HepG2 (cell line): Measurements from ENCODE around the gene ZNF181. TPM values are rescaled to one million over a fixed set of nuclear protein-coding genes. Genes with fewer than 3 reads are reported as not detected.
A peak's percentile ranks its signal among the peaks of the same experiment; 100 is the strongest.

ENCODE experiments used
- GABPB1 ChIP-seq: IDR thresholded peaks from 2 replicates; pipeline ENCODE4 v1.6.1; 2016; ENCODE audit warnings: mild to moderate bottlenecking, missing genetic modification reagents, moderate library complexity, missing compliant biosample characterization
- KDM6A ChIP-seq: IDR thresholded peaks from 2 replicates; pipeline ENCODE4 v1.6.1; 2016; ENCODE audit warnings: low read depth
- KMT2B ChIP-seq: IDR thresholded peaks from 2 replicates; pipeline ENCODE4 v1.6.1; 2016; ENCODE audit warnings: missing genetic modification reagents, missing compliant biosample characterization
- MIXL1 ChIP-seq: IDR thresholded peaks from 2 replicates; pipeline ENCODE4 v1.6.1; 2016
- MLLT10 ChIP-seq: sonication (generic); formaldehyde crosslinking; IDR thresholded peaks from 2 replicates; pipeline ENCODE4 v1.4.0; 2020; ENCODE audit warnings: missing genetic modification reagents
- PLRG1 ChIP-seq: fragments of 450-650 bp; conservative IDR thresholded peaks from 2 replicates; pipeline ENCODE4 v1.6.1; 2016
- POLR2A ChIP-seq, 2 experiments: IDR thresholded peaks; 2 replicates each; pipeline ENCODE4 v1.6.1; 2011; ENCODE audit warnings: low read depth in 2 of 2, low read length in 2 of 2, mild to moderate bottlenecking in 1 of 2, moderate library complexity in 1 of 2; ENCODE audit not compliant: insufficient read depth in 1 of 2
- RARA ChIP-seq: IDR thresholded peaks from 2 replicates; pipeline ENCODE4 v1.6.1; 2016; ENCODE audit warnings: missing genetic modification reagents, missing compliant biosample characterization
- SALL2 ChIP-seq: sonication (generic); formaldehyde crosslinking; IDR thresholded peaks from 2 replicates; pipeline ENCODE4 v1.8.1; 2023; ENCODE audit warnings: mild to moderate bottlenecking, missing genetic modification reagents, inconsistent platforms
- SMC3 ChIP-seq: IDR thresholded peaks from 2 replicates; pipeline ENCODE4 v1.6.1; 2011; ENCODE audit warnings: low read length, improper control_type of control experiment
- TBP ChIP-seq: sonication (generic); formaldehyde crosslinking; IDR thresholded peaks from 2 replicates; pipeline ENCODE4 v1.5.0; 2020; ENCODE audit warnings: missing genetic modification reagents
- ZBTB7B ChIP-seq: sonication (generic); formaldehyde crosslinking; IDR thresholded peaks from 2 replicates; pipeline ENCODE4 v1.4.0; 2020; ENCODE audit warnings: missing genetic modification reagents
- ZNF136 ChIP-seq: sonication (generic); formaldehyde crosslinking; IDR thresholded peaks from 2 replicates; pipeline ENCODE4 v1.8.1; 2022; ENCODE audit warnings: low read depth, mild to moderate bottlenecking, moderate library complexity, missing genetic modification reagents
- ZNF616 ChIP-seq: sonication (generic); formaldehyde crosslinking; IDR thresholded peaks from 2 replicates; pipeline ENCODE4 v1.5.0; 2020; ENCODE audit warnings: low read depth, mild to moderate bottlenecking, missing genetic modification reagents
- ZNF792 ChIP-seq: IDR thresholded peaks from 2 replicates; pipeline ENCODE4 v1.6.1; 2016
- polyA plus RNA-seq, 8 experiments: library from polyadenylated mRNA; depleted of rRNA in 3 of 8; stranded (reverse) in 7 of 8; unstranded in 1 of 8; fragments of >200 nt; fragmentation: Illumina TruSeq in 4 of 8; extraction: Trizol in 4 of 8; gene quantifications; 2 replicates each; pipeline versions ENCODE4 v1.2.1 to v1.2.3, GENCODE V29; 2011 to 2016; ENCODE audit warnings: low read depth in 4 of 8, missing spikeins in 1 of 8, mixed read lengths in 1 of 8; ENCODE audit not compliant: insufficient read depth in 1 of 8
- total RNA-seq, 5 experiments: library from RNA; depleted of rRNA; stranded (reverse); fragments of >200 nt; fragmentation: Illumina TruSeq; extraction: Trizol; gene quantifications; 2 replicates each; pipeline ENCODE4 v1.2.3, GENCODE V29; 2016; ENCODE audit warnings: low read depth in 1 of 5
- TF ChIP-seq, protein P1 (sequence below): sonication (generic); formaldehyde crosslinking; IDR thresholded peaks from 2 replicates; pipeline ENCODE4 v1.5.0; 2020; ENCODE audit warnings: missing genetic modification reagents
- TF ChIP-seq, protein P2 (sequence below): sonication (generic); formaldehyde crosslinking; IDR thresholded peaks from 2 replicates; pipeline ENCODE4 v1.9.0; 2021; ENCODE audit warnings: missing genetic modification reagents, mild to moderate bottlenecking, borderline replicate concordance
- TF ChIP-seq, protein P3 (sequence below): sonication (generic); formaldehyde crosslinking; IDR thresholded peaks from 2 replicates; pipeline ENCODE4 v1.5.1; 2020; ENCODE audit warnings: missing genetic modification reagents, mild to moderate bottlenecking, borderline replicate concordance
- TF ChIP-seq, protein P4 (sequence below): sonication (generic); formaldehyde crosslinking; IDR thresholded peaks from 2 replicates; pipeline ENCODE4 v1.5.1; 2020; ENCODE audit warnings: mild to moderate bottlenecking, missing genetic modification reagents, borderline replicate concordance
- TF ChIP-seq, protein P5 (sequence below): sonication (generic); formaldehyde crosslinking; conservative IDR thresholded peaks from 2 replicates; pipeline ENCODE4 v1.4.0; 2020; ENCODE audit warnings: missing genetic modification reagents

The ZNF181 gene
- total and polyA plus RNA-seq, 2 of the 13 experiments (the other 11 are each of a cell fraction or from before 2014, with no cell fraction given): 10.6 to 15.5 TPM

DNA sequence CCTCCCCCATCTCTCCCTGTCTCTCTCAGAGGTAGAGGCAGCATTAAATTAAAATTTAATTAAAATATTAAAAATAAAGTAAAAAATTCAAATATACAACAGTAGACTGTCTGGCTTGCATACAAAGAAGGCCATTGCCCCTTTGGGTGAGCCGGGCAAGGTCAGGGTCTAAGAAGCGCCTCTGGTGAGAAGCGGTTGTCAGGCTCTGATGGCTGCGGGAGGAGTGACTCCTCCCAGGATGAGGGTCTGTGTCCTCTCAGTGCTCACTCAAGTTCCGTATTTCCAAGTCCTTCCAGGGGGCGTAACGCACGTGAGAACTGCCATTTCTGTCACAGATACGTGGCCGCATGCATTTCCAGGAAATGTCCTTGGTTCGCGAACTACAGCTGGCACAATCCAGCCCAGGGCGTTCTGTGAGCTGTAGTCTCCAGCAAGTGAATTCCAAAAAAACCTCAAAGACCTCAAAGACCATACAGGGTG, 737 bp upstream of the ZNF181 start (continued):
- no peak for TF ChIP-seq KDM6A (CRISPR knock-in tag)
- TF ChIP-seq SALL2 (CRISPR knock-in tag): peak; percentile 49; the same call in 1 of the 2 replicates
- TF ChIP-seq MLLT10 (CRISPR knock-in tag): no peak
- TF ChIP-seq ZNF616 (CRISPR knock-in tag): no peak
- TF ChIP-seq ZNF136: 0 out of 2 replicates have a peak, but pooled peaks have one; percentile 11
- no peak for TF ChIP-seq SMC3
- TF ChIP-seq, protein P1, sequence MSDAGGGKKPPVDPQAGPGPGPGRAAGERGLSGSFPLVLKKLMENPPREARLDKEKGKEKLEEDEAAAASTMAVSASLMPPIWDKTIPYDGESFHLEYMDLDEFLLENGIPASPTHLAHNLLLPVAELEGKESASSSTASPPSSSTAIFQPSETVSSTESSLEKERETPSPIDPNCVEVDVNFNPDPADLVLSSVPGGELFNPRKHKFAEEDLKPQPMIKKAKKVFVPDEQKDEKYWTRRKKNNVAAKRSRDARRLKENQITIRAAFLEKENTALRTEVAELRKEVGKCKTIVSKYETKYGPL: peak; percentile 66; the same call in 1 of the 2 replicates
- TF ChIP-seq, protein P2, sequence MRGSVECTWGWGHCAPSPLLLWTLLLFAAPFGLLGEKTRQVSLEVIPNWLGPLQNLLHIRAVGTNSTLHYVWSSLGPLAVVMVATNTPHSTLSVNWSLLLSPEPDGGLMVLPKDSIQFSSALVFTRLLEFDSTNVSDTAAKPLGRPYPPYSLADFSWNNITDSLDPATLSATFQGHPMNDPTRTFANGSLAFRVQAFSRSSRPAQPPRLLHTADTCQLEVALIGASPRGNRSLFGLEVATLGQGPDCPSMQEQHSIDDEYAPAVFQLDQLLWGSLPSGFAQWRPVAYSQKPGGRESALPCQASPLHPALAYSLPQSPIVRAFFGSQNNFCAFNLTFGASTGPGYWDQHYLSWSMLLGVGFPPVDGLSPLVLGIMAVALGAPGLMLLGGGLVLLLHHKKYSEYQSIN (CRISPR knock-in tag): no peak
- no peak for TF ChIP-seq TBP (CRISPR knock-in tag)
- 0 out of 2 replicates have a peak, but pooled peaks have one; percentile 13 for TF ChIP-seq ZBTB7B (CRISPR knock-in tag)
- TF ChIP-seq GABPB1: no peak
- TF ChIP-seq ZNF792 (CRISPR knock-in tag): no peak
- TF ChIP-seq KMT2B: no peak; the same call in 1 of the 2 replicates
- TF ChIP-seq RARA (CRISPR knock-in tag): 0 out of 2 replicates have a peak, but pooled peaks have one; percentile 4
- TF ChIP-seq POLR2A (IDR thresholded peaks at IDR 0.05; ENCODE audit: insufficient read depth in 1 of 2, low read depth in 2 of 2, low read length in 2 of 2): no peak
- TF ChIP-seq, protein P3, sequence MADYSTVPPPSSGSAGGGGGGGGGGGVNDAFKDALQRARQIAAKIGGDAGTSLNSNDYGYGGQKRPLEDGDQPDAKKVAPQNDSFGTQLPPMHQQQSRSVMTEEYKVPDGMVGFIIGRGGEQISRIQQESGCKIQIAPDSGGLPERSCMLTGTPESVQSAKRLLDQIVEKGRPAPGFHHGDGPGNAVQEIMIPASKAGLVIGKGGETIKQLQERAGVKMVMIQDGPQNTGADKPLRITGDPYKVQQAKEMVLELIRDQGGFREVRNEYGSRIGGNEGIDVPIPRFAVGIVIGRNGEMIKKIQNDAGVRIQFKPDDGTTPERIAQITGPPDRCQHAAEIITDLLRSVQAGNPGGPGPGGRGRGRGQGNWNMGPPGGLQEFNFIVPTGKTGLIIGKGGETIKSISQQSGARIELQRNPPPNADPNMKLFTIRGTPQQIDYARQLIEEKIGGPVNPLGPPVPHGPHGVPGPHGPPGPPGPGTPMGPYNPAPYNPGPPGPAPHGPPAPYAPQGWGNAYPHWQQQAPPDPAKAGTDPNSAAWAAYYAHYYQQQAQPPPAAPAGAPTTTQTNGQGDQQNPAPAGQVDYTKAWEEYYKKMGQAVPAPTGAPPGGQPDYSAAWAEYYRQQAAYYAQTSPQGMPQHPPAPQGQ (CRISPR knock-in tag): no peak
- TF ChIP-seq, protein P4, sequence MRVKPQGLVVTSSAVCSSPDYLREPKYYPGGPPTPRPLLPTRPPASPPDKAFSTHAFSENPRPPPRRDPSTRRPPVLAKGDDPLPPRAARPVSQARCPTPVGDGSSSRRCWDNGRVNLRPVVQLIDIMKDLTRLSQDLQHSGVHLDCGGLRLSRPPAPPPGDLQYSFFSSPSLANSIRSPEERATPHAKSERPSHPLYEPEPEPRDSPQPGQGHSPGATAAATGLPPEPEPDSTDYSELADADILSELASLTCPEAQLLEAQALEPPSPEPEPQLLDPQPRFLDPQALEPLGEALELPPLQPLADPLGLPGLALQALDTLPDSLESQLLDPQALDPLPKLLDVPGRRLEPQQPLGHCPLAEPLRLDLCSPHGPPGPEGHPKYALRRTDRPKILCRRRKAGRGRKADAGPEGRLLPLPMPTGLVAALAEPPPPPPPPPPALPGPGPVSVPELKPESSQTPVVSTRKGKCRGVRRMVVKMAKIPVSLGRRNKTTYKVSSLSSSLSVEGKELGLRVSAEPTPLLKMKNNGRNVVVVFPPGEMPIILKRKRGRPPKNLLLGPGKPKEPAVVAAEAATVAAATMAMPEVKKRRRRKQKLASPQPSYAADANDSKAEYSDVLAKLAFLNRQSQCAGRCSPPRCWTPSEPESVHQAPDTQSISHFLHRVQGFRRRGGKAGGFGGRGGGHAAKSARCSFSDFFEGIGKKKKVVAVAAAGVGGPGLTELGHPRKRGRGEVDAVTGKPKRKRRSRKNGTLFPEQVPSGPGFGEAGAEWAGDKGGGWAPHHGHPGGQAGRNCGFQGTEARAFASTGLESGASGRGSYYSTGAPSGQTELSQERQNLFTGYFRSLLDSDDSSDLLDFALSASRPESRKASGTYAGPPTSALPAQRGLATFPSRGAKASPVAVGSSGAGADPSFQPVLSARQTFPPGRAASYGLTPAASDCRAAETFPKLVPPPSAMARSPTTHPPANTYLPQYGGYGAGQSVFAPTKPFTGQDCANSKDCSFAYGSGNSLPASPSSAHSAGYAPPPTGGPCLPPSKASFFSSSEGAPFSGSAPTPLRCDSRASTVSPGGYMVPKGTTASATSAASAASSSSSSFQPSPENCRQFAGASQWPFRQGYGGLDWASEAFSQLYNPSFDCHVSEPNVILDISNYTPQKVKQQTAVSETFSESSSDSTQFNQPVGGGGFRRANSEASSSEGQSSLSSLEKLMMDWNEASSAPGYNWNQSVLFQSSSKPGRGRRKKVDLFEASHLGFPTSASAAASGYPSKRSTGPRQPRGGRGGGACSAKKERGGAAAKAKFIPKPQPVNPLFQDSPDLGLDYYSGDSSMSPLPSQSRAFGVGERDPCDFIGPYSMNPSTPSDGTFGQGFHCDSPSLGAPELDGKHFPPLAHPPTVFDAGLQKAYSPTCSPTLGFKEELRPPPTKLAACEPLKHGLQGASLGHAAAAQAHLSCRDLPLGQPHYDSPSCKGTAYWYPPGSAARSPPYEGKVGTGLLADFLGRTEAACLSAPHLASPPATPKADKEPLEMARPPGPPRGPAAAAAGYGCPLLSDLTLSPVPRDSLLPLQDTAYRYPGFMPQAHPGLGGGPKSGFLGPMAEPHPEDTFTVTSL (CRISPR knock-in tag): 0 out of 2 replicates have a peak, but pooled peaks have one; percentile 3
- no peak for TF ChIP-seq MIXL1 (CRISPR knock-in tag)
- TF ChIP-seq, protein P5, sequence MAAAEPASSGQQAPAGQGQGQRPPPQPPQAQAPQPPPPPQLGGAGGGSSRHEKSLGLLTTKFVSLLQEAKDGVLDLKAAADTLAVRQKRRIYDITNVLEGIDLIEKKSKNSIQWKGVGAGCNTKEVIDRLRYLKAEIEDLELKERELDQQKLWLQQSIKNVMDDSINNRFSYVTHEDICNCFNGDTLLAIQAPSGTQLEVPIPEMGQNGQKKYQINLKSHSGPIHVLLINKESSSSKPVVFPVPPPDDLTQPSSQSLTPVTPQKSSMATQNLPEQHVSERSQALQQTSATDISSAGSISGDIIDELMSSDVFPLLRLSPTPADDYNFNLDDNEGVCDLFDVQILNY (CRISPR knock-in tag): no peak
- TF ChIP-seq PLRG1: no peak
